Esophagus squamous epithelium (tissue), 5 donors: ENCODE data around the gene AP2M1. TPM values are rescaled to one million over a fixed set of nuclear protein-coding genes. Genes with fewer than 3 reads are reported as not detected.

Experiments used
- DNase-seq: peaks from one replicate; lab custom pipeline; 2025; lab: John Stamatoyannopoulos, UW
- H3K27ac ChIP-seq, 4 donors: fragments of 200-600 bp; sonication (generic); one replicate each; pipeline ENCODE4 v1.5.1; 2016 to 2019; ENCODE audit warnings: mild to moderate bottlenecking in 1 of 4
- H3K27me3 ChIP-seq, 4 donors: fragments of 200-600 bp; sonication (generic); 1 replicate in 3 of 4; 2 replicates in 1 of 4; pipeline versions ENCODE4 v1.5.1 to v1.6.0; 2017 to 2021; ENCODE audit warnings: antibody characterized with exemption in 1 of 4
- H3K36me3 ChIP-seq, 3 donors: fragments of 200-600 bp; sonication (generic); one replicate each; pipeline ENCODE4 v1.5.1; 2016 to 2019
- H3K4me1 ChIP-seq, 3 donors: fragments of 200-600 bp; sonication (generic); one replicate each; pipeline ENCODE4 v1.5.1; 2017 to 2019
- H3K4me3 ChIP-seq, 4 donors: fragments of 200-600 bp; sonication (generic); 1 replicate in 3 of 4; 2 replicates in 1 of 4; pipeline ENCODE4 v1.5.1; 2016 to 2019; ENCODE audit warnings: mild to moderate bottlenecking in 2 of 4, moderate library complexity in 1 of 4
- H3K9me3 ChIP-seq, 3 donors: fragments of 200-600 bp; sonication (generic); one replicate each; pipeline ENCODE4 v1.5.1; 2016 to 2019
- CTCF ChIP-seq, 6 experiments: fragments of 450-650 bp in 4 of 6; fragments of 200-600 bp in 2 of 6; sonication (generic) in 2 of 6; IDR thresholded peaks; one replicate each; pipeline ENCODE4 v1.5.1; 2016 to 2019; ENCODE audit warnings: antibody characterized with exemption in 6 of 6, mild to moderate bottlenecking in 4 of 6, moderate library complexity in 4 of 6
- POLR2A ChIP-seq, 4 donors: fragments of 450-650 bp; IDR thresholded peaks; one replicate each; pipeline ENCODE4 v1.6.1; 2017; ENCODE audit warnings: antibody characterized with exemption in 4 of 4, mild to moderate bottlenecking in 4 of 4, moderate library complexity in 3 of 4
- WGBS, 2 donors: methylation state at CpG; one replicate each; pipeline ENCODE4 v1.1.5; 2018; 5-methylcytosine and 5-hydroxymethylcytosine counted together
- intact Hi-C: fragments of 100-400 bp; cut with DNase I; formaldehyde crosslinking; loops from one replicate; pipeline ENCODE4 v1.15.0; 2022
- total RNA-seq, 4 donors: library from RNA; depleted of rRNA; stranded (reverse); fragments of >200 nt; gene quantifications; one replicate each; pipeline ENCODE4 v1.1.0, GENCODE V29; 2016
- donor health status: DM: yes; HTN: yes; CAD: no.

AP2M1 gene
- total RNA-seq, 4 donors from 2014 or later, result 139 to 212 (median 208) TPM

- Histone ChIP-seq H3K27ac (no peak overlapping the region), H3K27me3 (no peaks in the 10 kb centered on the region), H3K4me3 (no peak overlapping the region), H3K36me3 (peaks cover 57 to 70% (median 66%) of the 10 kb centered on the region in 3 donors), H3K9me3 (no peaks in the 10 kb centered on the region), H3K4me1 (peaks cover 39 to 46% (median 42%) of the 10 kb centered on the region in 3 donors)
- 92 to 94% methylated on average over 13 of the region's 13 CpGs for WGBS, 2 donors
- no peak for DNase-seq
- TF ChIP-seq POLR2A (IDR thresholded peaks at IDR 0.05), result no peak
- no peak for TF ChIP-seq CTCF (IDR thresholded peaks at IDR 0.05)
- intact Hi-C loops, result no loop called here
These were observed 4.0 kb downstream of the AP2M1 start for GRCh38 chr3:184178521-184179138.

GRCh38 chr3:184180165-184180564, 5.5 kb downstream of the AP2M1 start:
- no peak for TF ChIP-seq CTCF (IDR thresholded peaks at IDR 0.05)
- no peak for TF ChIP-seq POLR2A (IDR thresholded peaks at IDR 0.05)
- H3K4me3 ChIP-seq, result no peak overlapping the region
- 80 to 90% methylated on average over 5 to 6 of the region's 6 CpGs for WGBS, 2 donors
- no peak overlapping the region for H3K27ac ChIP-seq
- no peaks in the 10 kb centered on the region for H3K9me3 ChIP-seq
- no peaks in the 10 kb centered on the region for H3K27me3 ChIP-seq
- peaks cover 62 to 82% (median 70%) of the 10 kb centered on the region in 3 donors for H3K36me3 ChIP-seq
- no peak for DNase-seq
- intact Hi-C loops, result no loop called here
- peaks cover 36 to 44% (median 37%) of the 10 kb centered on the region in 3 donors for H3K4me1 ChIP-seq

GRCh38 chr3:184181596-184181995, 6.9 kb downstream of the AP2M1 start:
- TF ChIP-seq CTCF (IDR thresholded peaks at IDR 0.05) (no peak), POLR2A (IDR thresholded peaks at IDR 0.05) (no peak)
- Histone ChIP-seq H3K27me3 (no peaks in the 10 kb centered on the region), H3K36me3 (peaks cover 62 to 82% (median 70%) of the 10 kb centered on the region in 3 donors), H3K9me3 (no peaks in the 10 kb centered on the region), H3K4me3 (no peak overlapping the region), H3K4me1 (peaks cover 28 to 38% (median 32%) of the 10 kb centered on the region in 3 donors), H3K27ac (no peak overlapping the region)
- WGBS, 2 donors, result 98% methylated on average over 5 of the region's 9 CpGs; no CpG with 5 or more reads in 1 of the 2 donors
- intact Hi-C loops, result no loop called here
- DNase-seq, result no peak

- peaks cover 52 to 76% (median 63%) of the 10 kb centered on the region in 3 donors for H3K36me3 ChIP-seq
- H3K27ac ChIP-seq, result no peak overlapping the region
- 71 to 94% methylated on average over 3 to 5 of the region's 5 CpGs for WGBS, 2 donors
- no peak for TF ChIP-seq POLR2A (IDR thresholded peaks at IDR 0.05)
- TF ChIP-seq CTCF (IDR thresholded peaks at IDR 0.05), result no peak
- H3K4me3 ChIP-seq, result no peak overlapping the region
- no peaks in the 10 kb centered on the region for H3K9me3 ChIP-seq
- intact Hi-C loops, result no loop called here
- DNase-seq, result no peak
- peaks cover 19 to 38% (median 21%) of the 10 kb centered on the region in 3 donors for H3K4me1 ChIP-seq
- H3K27me3 ChIP-seq, result no peaks in the 10 kb centered on the region
These were observed 9.0 kb downstream of the AP2M1 start for GRCh38 chr3:184183679-184184078.

GRCh38 chr3:184184546-184185230, 10.0 kb downstream of the AP2M1 start:
- H3K27ac ChIP-seq, result peak overlapping the region in 2 of 4 donors; percentile 91 to 93
- DNase-seq, result no peak
- peaks cover 16 to 38% (median 21%) of the 10 kb centered on the region in 3 donors for H3K4me1 ChIP-seq
- H3K27me3 ChIP-seq, result no peaks in the 10 kb centered on the region
- H3K36me3 ChIP-seq, result peaks cover 42 to 76% (median 61%) of the 10 kb centered on the region in 3 donors
- no peak overlapping the region for H3K4me3 ChIP-seq
- intact Hi-C loops, result no loop called here
- no peak for TF ChIP-seq CTCF (IDR thresholded peaks at IDR 0.05)
- no peak for TF ChIP-seq POLR2A (IDR thresholded peaks at IDR 0.05)
- no peaks in the 10 kb centered on the region for H3K9me3 ChIP-seq
- 90 to 98% methylated on average over 6 to 13 of the region's 18 CpGs for WGBS, 2 donors
